HS-5 (cell line): Measurements from ENCODE around the gene SFTPA1.
"Not testable (repeated sequence)": the region's sequence is repeated elsewhere in the genome, so short reads cannot be mapped to it uniquely, and the experiment has no call there.

ENCODE experiments used
- DNase-seq: peaks from one replicate; pipeline ENCODE4 v3.0.0-alpha.2; 2012; ENCODE audit warnings: low read depth

Gene SFTPA1

DNA sequence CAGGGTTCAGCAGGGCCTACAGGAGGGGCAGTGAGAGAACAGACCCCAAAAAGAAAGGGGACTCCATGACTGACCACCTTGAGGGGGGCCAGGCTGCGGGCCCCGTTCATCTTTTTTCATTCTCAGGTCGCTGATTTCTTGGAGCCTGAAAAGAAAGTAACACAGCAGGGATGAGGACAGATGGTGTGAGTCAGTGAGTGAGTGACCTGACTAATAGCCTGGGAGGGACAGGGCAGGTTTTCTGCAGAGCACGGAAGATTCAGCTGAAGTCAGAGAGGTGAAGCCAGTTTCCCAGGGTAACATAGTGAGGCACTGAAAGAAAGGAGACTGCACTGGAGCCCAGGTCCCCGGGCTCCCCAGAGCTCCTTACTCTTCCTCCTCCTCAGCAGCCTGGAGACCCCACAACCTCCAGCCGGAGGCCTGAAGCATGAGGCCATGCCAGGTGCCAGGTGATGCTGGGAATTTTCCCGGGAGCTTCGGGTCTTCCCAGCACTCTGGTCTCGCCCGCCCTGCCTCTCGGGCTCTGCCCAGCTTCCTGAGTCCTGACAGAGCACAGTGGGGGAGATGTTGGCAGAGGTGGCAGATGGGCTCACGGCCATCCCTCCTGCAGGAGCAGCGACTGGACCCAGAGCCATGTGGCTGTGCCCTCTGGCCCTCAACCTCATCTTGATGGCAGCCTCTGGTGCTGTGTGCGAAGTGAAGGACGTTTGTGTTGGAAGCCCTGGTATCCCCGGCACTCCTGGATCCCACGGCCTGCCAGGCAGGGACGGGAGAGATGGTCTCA, 646 bp downstream of the SFTPA1 start:
- not testable (repeated sequence) for DNase-seq

DNA sequence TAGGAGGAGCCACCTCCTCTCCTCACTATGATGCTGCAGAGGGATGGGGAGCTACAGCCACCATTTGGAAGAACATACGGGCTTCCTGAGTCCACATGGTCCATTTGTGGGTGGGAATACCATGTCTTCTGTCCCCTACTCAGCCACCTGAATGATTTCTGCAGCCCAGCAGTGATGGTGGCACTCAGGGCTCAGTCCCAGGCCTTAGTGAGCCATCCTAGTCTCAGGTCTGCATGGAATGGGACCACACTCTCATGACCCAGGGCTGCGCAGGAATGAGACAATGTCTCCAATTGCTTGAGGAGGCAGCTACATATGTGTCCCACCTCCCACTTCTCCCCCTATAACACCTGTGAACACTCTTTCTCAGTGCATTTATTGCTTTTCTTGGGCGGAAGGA, 4.8 kb downstream of the SFTPA1 start:
- DNase-seq, result no peak

GRCh38 chr10:79616164-79616563, 5.4 kb downstream of the SFTPA1 start:
- no peak for DNase-seq

DNA sequence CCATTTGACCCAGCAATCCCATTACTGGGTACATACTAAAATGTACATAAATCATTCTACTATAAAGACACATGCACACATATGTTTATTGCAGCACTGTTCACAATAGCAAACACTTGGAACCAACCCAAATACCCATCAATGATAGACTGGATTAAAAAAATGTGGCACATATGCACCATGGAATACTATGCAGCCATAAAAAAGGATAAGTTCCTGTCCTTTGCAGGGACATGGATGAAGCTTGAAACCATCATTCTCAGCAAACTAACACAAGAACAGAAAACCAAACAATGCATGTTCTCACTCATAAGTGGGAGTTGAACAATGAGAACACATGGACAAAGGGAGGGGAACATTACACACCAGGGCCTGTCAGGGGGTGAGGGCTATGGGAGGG, 12.9 kb downstream of the SFTPA1 start:
- not testable (repeated sequence) for DNase-seq

- no peak for DNase-seq
These were observed 16.3 kb downstream of the SFTPA1 start for GRCh38 chr10:79627075-79627474.

- DNase-seq, result no peak
These were observed 17.3 kb downstream of the SFTPA1 start for GRCh38 chr10:79628083-79628482.

GRCh38 chr10:79628988-79629954, 18.5 kb downstream of the SFTPA1 start:
- DNase-seq, result no peak

DNA sequence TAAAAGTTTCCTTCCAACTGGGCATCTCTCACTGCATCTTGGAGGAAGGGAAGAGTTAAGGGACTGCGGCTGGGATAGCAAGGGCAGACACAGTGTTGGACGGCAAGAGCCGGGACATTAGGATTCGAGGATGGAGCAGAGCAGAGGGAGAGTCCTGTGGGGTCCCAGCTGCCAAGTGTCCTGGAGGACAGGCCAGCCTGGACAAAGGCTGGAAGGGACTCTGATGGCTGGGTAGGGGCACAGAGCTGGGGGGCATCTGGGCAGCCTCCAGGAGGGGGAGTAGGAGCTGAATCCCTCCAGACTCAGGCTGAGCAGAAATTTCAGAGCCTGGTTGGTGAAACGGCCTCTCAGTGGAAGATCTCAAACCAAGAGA, 19.2 kb downstream of the SFTPA1 start:
- no peak for DNase-seq

DNA sequence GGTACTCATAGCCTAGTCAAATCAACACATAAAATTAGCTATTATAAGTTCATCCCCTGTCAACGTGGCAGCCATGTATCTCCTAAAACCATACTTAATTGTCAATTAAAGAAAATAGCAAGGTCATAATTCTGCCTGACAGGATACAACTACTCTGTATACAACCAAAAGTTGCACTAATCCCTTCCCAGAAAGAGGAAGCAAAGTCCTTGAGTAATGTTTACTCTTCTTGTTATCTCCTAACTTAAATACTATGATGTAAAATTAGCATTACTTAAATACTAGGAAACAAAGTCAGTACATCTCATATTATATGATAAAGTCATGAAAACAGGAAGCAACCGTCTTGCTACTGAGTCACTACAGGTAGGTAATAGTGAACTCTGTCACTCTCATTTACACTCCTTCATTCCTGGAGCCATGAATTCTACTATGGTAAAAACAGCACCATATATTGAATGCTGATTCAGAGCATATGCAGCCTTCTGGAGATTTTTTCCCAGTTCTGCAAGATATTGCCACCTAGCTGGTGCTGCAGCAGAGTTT, 26.0 kb downstream of the SFTPA1 start:
- not testable (repeated sequence) for DNase-seq

- no peak for DNase-seq
These were observed 27.6 kb downstream of the SFTPA1 start for GRCh38 chr10:79638318-79638717.

DNA sequence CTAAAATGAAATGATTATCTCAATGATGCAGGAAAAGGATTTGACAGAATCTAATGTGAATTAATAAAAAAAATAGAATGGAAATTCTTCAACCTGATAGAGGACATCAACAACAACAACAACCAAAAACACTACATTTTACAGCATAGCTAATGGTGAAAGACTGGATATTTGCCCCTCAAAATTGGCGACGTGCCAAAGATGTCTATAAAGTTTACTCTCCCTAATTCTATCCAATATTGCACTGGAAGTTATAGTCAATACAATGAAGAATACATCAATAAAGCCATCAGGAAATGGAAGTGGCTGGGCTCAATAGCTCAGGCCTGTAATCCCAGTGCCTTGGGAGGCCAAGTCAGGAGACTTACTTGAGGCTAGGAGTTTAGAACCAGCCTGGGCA, 42.0 kb downstream of the SFTPA1 start:
- DNase-seq, result not testable (repeated sequence)

GRCh38 chr10:79663287-79663686, 52.5 kb downstream of the SFTPA1 start:
- not testable (repeated sequence) for DNase-seq

GRCh38 chr10:79664686-79665085, 53.9 kb downstream of the SFTPA1 start:
- not testable (repeated sequence) for DNase-seq
